Measurements from ENCODE around the gene TGFBR2. TPM values are rescaled to one million over a fixed set of nuclear protein-coding genes. Genes with fewer than 3 reads are reported as not detected.

The TGFBR2 gene
- total and polyA plus RNA-seq, 2 experiments from 2014 or later, result 4.7 to 13.0 TPM

GRCh38 chr3:30696403-30696819 is 90.0 kb downstream of the TGFBR2 start:
- Histone ChIP-seq H3K4me1 (ENCODE audit: insufficient read depth) (peaks cover 41% of the 10 kb centered on the region), H2AFZ (no peak overlapping the region), H4K20me1 (replicated peaks; ENCODE audit: insufficient read depth) (no peaks in the 10 kb centered on the region), H3K36me3 (ENCODE audit: insufficient read depth) (no peaks in the 10 kb centered on the region; the same call in 1 of the 2 replicates), H3K79me2 (replicated peaks; ENCODE audit: insufficient read depth) (no peaks in the 10 kb centered on the region), H3K4me2 (peak overlapping the region; percentile 1), H3K27ac (ENCODE audit: low read depth) (no peak overlapping the region), H3K4me3 (no peak overlapping the region), H3K27me3 (ENCODE audit: insufficient read depth) (no peaks in the 10 kb centered on the region), H3K9me2 (ENCODE audit: insufficient read depth) (peaks cover 12% of the 10 kb centered on the region; the same call in 1 of the 2 replicates), H3F3A (replicated peaks; ENCODE audit: low read depth) (0 out of 2 replicates have a peak, but pooled peaks cover 5% of the 10 kb centered on the region)
- Mint-ChIP-seq H3K4me3 (no peak overlapping the region), H3K36me3 (ENCODE audit: low read depth) (peaks cover 31% of the 10 kb centered on the region), H3K9me3 (peaks cover 5% of the 10 kb centered on the region; the same call in 2 of the 3 replicates), H3K27ac (peak overlapping the region; percentile 69; the same call in 1 of the 2 replicates), H3K27me3 (ENCODE audit: insufficient read depth, low read depth, poor library complexity) (peaks cover 2% of the 10 kb centered on the region), H3K4me1 (peaks cover 40% of the 10 kb centered on the region)
- TF ChIP-seq REST (IDR thresholded peaks at IDR 0.05; ENCODE audit: unreplicated experiment), result no peak
- TF ChIP-seq ETS1 (IDR thresholded peaks at IDR 0.05), result no peak
- no peak for TF ChIP-seq ZNF331 (CRISPR knock-in tag; IDR thresholded peaks at IDR 0.05; ENCODE audit: low read depth)
- no peak for TF ChIP-seq STAT1 (IDR thresholded peaks at IDR 0.05; ENCODE audit: unreplicated experiment)
- TF ChIP-seq ZNF462 (CRISPR knock-in tag; IDR thresholded peaks at IDR 0.05), result no peak
- ATAC-seq (no peak), DNase-seq (ENCODE audit: low spot score) (no peak)

Measured in GM23338 (cell line).